Right lobe of liver (tissue), 6 donors: ENCODE results near the gene TIPRL. TPM values are rescaled to one million over a fixed set of nuclear protein-coding genes. Genes with fewer than 3 reads are reported as not detected.
"Not testable (repeated sequence)": the region's sequence is repeated elsewhere in the genome, so short reads cannot be mapped to it uniquely, and the experiment has no call there.

ENCODE experiments used
- ATAC-seq, 4 donors: fragments of 200-7000 bp; cut with Tn5 transposase; one replicate each; pipeline ENCODE4 v1.9.1; 2020; ENCODE audit warnings: mild to moderate bottlenecking in 4 of 4, moderate library complexity in 4 of 4
- DNase-seq, 3 donors: peaks; one replicate each; pipeline ENCODE4 v3.0.0-alpha.2; 2020
- H3K27ac ChIP-seq, 3 donors: fragments of 200-600 bp; one replicate each; pipeline ENCODE4 v1.8.0; 2022
- H3K27me3 ChIP-seq, 2 donors: fragments of 200-600 bp; one replicate each; pipeline ENCODE4 v1.8.0; 2022
- H3K36me3 ChIP-seq, 4 donors: fragments of 200-600 bp; sonication (generic) in 1 of 4; one replicate each; pipeline versions ENCODE4 v1.5.1 to v1.8.0; 2017 to 2022; ENCODE audit warnings: control low read depth in 1 of 4
- H3K4me1 ChIP-seq, 4 donors: fragments of 200-600 bp; sonication (generic) in 1 of 4; one replicate each; pipeline versions ENCODE4 v1.5.1 to v1.8.0; 2017 to 2022; ENCODE audit warnings: control low read depth in 1 of 4
- H3K4me3 ChIP-seq, 3 donors: fragments of 200-600 bp; one replicate each; pipeline ENCODE4 v1.8.0; 2022
- H3K9me3 ChIP-seq, 4 donors: fragments of 200-600 bp; sonication (generic) in 1 of 4; one replicate each; pipeline versions ENCODE4 v1.5.1 to v1.8.0; 2017 to 2022; ENCODE audit warnings: control low read depth in 1 of 4
- CTCF ChIP-seq, 4 donors: fragments of 200-600 bp in 3 of 4; fragments of 450-650 bp in 1 of 4; IDR thresholded peaks; one replicate each; pipeline versions ENCODE4 v1.5.1 to v1.8.0; 2016 to 2022; ENCODE audit warnings: antibody characterized with exemption in 4 of 4, mild to moderate bottlenecking in 2 of 4
- POLR2A ChIP-seq: fragments of 450-650 bp; IDR thresholded peaks from one replicate; pipeline ENCODE4 v1.6.1; 2017; ENCODE audit warnings: antibody characterized with exemption, mild to moderate bottlenecking
- WGBS: methylation state at CpG from one replicate; pipeline ENCODE4 v1.1.6; 2018; ENCODE audit warnings: low coverage, low lambda C conversion rate; ENCODE audit not compliant: insufficient coverage; ENCODE audit errors: missing lambda C conversion rate; 5-methylcytosine and 5-hydroxymethylcytosine counted together
- intact Hi-C, 2 donors: fragments of 100-400 bp; cut with DNase I; formaldehyde crosslinking; loops; one replicate each; pipeline versions ENCODE4 v1.11.2 to v1.14.1; 2022
- total RNA-seq, 6 experiments: library from RNA; depleted of rRNA in 2 of 6; stranded (reverse); fragments of >200 nt in 2 of 6; fragmentation: NEBNext Ultra II Directional in 3 of 6; extraction: Animal tissue kit (Norgen Biotek cat#: 25700) in 3 of 6; gene quantifications; one replicate each; pipeline versions ENCODE4 v1.1.0 to v1.2.4, GENCODE V29; 2016 to 2023
- donor health status: DM: no; HTN: yes; CAD: no.
- donor health status: DM: no; HTN: no; CAD: no.
- donor health status: DM: no; HTN: no; CAD: no.
- donor health status: DM: no; HTN: yes; CAD: no.
- donor health status: DM: no; HTN: yes; CAD: no.

Gene TIPRL
- total RNA-seq, 6 experiments from 2014 or later, result 12.1 to 24.1 (median 15.7) TPM

- H3K9me3 ChIP-seq, result no peaks in the 10 kb centered on the region
- ATAC-seq, result no peak
- intact Hi-C loops, result no loop called here
- TF ChIP-seq CTCF (IDR thresholded peaks at IDR 0.05), result no peak
- no peak for TF ChIP-seq POLR2A
- 100% methylated on average over 1 of the region's 1 CpG for WGBS
- no peaks in the 10 kb centered on the region for H3K27me3 ChIP-seq
- no peak overlapping the region for H3K27ac ChIP-seq
- no peak overlapping the region for H3K4me3 ChIP-seq
- no peaks in the 10 kb centered on the region for H3K4me1 ChIP-seq
- no peak for DNase-seq
- H3K36me3 ChIP-seq, result no peaks in the 10 kb centered on the region
Observed at GRCh38 chr1:168150283-168150682, 28.5 kb upstream of the TIPRL start.

DNA sequence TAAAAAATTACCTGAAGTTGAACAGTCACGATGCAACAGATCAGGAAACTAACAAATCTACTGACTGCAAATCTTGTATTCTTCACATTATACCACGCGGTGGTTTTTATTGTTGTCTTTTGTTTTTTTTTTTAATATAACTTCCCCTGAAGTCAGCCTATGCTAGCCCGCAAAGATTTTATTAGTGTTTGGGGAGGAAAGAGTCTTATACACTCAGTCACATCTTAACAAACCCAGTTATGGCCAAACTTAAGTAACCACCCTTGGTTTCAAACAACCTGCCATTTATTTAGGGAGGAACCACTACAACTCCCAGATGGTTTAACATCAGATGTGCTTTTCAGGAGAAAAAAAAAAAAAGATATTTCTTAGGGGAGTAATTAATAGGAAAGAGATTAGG, 26.8 kb upstream of the TIPRL start:
- WGBS, result 78% methylated on average over 4 of the region's 4 CpGs
- no peak for DNase-seq

DNA sequence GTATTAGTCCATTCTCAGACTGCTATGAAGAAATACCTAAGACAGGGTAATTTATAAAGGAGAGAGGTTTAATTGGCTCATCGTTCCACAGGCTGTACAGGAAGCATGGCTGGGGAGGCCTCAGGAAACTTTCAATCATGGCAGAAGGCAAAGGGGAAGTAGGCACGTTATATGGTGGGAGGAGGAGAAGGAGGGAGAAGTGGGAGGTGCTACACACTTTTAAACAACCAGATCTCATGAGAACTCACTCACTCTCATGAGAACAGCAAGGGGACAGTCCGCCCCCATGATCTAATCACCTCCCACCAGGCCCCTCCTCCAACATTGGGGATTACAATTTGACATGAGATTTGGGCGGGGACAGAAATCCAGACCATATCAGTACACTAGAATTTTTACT, 24.1 kb upstream of the TIPRL start:
- H3K4me1 ChIP-seq, ATAC-seq, intact Hi-C loops, H3K27me3 ChIP-seq, H3K27ac ChIP-seq, H3K4me3 ChIP-seq, H3K36me3 ChIP-seq, DNase-seq, H3K9me3 ChIP-seq: not testable (repeated sequence)
- WGBS, result 51% methylated on average over 3 of the region's 4 CpGs

More for the DNA sequence above, 26.8 kb upstream of the TIPRL start:
- H3K27ac ChIP-seq, result no peak overlapping the region
- H3K9me3 ChIP-seq, result no peaks in the 10 kb centered on the region
- H3K27me3 ChIP-seq, result no peaks in the 10 kb centered on the region
- ATAC-seq, result no peak
- H3K4me1 ChIP-seq, result no peaks in the 10 kb centered on the region
- intact Hi-C loops, result no loop called here
- no peak overlapping the region for H3K4me3 ChIP-seq
- no peaks in the 10 kb centered on the region for H3K36me3 ChIP-seq
- no peak for TF ChIP-seq POLR2A
- TF ChIP-seq CTCF (IDR thresholded peaks at IDR 0.05), result no peak

DNA sequence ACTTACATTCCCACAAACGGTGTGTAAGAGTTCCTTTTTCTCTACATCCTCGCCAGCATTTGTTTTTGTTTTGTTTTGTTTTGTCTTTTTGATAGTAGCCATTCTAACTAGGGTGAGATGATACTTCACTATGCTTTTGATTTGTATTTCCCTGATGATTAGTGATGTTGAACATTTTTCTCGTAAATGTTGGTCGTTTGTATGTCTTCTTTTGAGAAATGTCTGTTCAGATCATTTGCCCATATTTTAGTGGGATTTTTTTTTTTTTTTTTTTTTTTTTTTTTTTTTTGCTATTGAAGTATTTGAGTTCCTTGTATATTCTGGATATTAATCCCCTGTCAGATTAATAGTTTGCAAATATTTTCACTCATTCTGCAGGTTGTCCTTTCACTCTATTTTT, 22.9 kb upstream of the TIPRL start:
- DNase-seq (no peak), ATAC-seq (no peak)
- H3K4me3 ChIP-seq, result no peak overlapping the region
- H3K36me3 ChIP-seq, result no peaks in the 10 kb centered on the region
- TF ChIP-seq POLR2A (no peak), CTCF (IDR thresholded peaks at IDR 0.05) (no peak)
- H3K27ac ChIP-seq, result no peak overlapping the region
- H3K9me3 ChIP-seq, result no peaks in the 10 kb centered on the region
- intact Hi-C loops, result no loop called here
- WGBS, result 61% methylated on average over 4 of the region's 4 CpGs
- H3K4me1 ChIP-seq, result no peaks in the 10 kb centered on the region
- no peaks in the 10 kb centered on the region for H3K27me3 ChIP-seq

- TF ChIP-seq CTCF (IDR thresholded peaks at IDR 0.05), result no peak
- no peak for TF ChIP-seq POLR2A
- intact Hi-C loops, result no loop called here
- Histone ChIP-seq H3K36me3 (no peaks in the 10 kb centered on the region), H3K4me3 (no peak overlapping the region), H3K27ac (no peak overlapping the region), H3K27me3 (no peaks in the 10 kb centered on the region), H3K4me1 (no peaks in the 10 kb centered on the region), H3K9me3 (no peaks in the 10 kb centered on the region)
- DNase-seq, result no peak
- no peak for ATAC-seq
Observed at GRCh38 chr1:168157638-168158037, 21.1 kb upstream of the TIPRL start.
